ENCODE results near the gene FGF14.

DNA sequence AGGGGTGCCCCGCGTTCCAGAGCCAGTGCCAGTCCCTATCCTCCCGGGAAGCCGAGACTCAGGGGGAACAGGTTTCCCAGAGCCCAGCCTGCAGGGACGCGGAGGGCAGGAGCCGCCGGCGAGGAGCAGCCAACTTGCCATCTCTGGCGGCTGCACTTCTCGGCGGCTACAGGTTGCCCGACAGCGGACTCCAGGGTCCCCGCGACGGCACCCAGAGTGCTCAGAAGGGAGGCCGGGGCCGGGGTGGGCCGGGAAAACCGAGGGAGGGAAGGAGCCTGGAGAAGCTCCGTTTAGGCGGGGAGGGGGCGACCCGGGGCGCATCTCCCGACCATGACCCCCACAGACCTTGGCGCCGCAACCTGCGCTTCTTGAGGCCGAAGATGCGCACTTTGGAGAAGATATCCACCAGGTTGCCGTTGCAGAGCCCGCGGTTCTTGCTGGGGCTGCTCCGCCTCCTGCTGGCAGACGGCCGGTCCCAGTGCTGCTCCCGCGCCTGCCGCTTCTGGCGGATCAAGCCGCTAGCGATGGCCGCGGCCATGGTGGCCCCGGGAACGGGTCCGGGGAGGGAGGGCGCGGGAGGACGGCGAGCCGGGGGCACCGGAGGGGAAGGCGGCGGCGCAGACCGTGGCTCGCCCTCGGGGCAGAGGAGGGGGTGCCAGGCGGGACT, 485.6 kb downstream of the FGF14 start:
- no peak for TF ChIP-seq POLR2A (IDR thresholded peaks at IDR 0.05)
- TF ChIP-seq, protein P1, sequence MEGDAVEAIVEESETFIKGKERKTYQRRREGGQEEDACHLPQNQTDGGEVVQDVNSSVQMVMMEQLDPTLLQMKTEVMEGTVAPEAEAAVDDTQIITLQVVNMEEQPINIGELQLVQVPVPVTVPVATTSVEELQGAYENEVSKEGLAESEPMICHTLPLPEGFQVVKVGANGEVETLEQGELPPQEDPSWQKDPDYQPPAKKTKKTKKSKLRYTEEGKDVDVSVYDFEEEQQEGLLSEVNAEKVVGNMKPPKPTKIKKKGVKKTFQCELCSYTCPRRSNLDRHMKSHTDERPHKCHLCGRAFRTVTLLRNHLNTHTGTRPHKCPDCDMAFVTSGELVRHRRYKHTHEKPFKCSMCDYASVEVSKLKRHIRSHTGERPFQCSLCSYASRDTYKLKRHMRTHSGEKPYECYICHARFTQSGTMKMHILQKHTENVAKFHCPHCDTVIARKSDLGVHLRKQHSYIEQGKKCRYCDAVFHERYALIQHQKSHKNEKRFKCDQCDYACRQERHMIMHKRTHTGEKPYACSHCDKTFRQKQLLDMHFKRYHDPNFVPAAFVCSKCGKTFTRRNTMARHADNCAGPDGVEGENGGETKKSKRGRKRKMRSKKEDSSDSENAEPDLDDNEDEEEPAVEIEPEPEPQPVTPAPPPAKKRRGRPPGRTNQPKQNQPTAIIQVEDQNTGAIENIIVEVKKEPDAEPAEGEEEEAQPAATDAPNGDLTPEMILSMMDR (IDR thresholded peaks at IDR 0.05): no peak
